Stimulated activated CD8-positive, alpha-beta memory T cell treated with anti-CD3 and anti-CD28 coated beads, Interleukin-15, amount 100 ng/mL, for 24 hours (primary cell): Measurements from ENCODE around the gene SDK1.

ENCODE experiments used
- DNase-seq: peaks from one replicate; pipeline ENCODE4 v3.0.0-alpha.2; 2020; ENCODE audit warnings: low read depth

SDK1 gene

DNA sequence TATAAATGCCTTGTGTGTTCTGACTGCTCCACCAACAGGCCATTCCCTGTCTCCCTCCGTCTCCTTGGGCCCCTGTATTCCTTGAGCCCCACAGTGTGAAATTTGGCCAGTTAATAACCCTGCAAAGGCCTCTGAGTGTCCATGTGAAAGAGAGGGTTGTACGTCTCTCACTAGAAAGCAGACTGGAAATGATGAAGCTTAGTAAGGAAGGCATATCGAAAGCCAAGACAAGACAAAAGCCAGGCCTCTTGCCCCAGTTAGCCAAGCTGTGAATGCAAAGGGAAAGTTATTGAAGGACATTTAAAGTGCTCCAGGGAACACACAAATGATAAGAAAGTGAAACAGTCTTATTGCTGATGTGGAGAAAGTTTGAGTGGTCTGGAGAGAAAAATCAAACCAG lies 680.2 kb downstream of the SDK1 start:
- DNase-seq: no peak

DNA sequence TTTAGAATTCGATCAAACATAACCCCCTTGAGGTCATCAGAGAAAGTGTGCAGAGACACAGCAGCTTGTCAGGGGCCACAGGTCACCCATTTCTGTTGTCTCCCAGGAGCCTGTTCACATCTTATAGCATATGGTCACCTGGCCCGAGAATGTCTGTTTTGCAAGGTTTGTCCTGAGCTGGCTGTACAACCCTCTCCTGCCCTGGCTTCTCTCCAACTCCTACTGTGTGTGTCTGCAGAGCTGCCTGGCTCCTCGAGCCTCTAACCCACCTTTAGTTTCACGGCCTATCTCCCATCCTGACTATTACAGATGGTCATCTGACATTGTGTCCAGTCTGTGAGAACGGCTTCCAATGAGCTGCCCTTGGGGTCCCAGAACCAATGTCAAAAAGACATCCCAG lies 683.4 kb downstream of the SDK1 start:
- no peak for DNase-seq

DNA sequence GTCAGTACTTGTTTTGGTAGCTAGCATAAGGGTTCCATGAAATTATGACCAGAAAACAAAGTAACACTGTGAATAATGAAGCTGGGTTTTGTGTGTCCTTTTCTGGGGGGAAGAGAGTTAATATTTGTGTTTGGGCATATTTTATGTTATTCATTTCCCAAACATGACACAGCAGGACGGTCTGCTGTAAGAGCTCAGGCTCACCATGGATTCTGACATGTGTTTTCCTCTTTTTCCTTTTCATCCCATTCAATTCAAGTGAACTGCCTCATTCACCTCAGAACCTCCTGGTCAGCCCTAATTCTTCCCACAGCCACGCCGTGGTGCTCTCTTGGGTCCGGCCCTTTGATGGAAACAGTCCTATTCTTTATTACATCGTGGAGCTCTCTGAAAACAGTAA lies 685.9 kb downstream of the SDK1 start:
- no peak for DNase-seq

DNA sequence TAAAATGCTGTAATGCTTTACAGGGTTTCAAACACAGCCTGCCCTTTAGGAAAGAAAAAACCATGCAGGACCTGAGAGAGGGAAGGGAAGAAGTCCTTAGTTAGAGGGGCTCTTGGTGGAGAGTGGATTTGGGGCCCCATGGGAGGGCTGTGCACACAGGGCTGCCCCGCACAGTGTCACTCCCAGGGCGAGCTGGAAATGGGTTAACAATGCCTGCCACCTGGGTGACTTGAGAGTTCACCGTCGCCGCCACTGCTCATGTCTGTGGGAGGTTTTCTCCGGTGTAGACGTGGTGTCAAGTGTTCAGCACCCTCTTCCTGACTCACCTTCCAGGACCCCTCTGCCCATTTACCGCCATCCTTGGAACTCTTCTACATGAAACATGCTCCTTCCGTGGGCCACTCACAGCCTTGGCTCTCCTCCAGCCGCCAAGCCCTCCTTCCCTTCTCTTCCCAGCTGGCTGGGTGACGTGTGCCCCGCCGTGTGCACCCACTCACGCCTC lies 686.4 kb downstream of the SDK1 start:
- DNase-seq: no peak

DNA sequence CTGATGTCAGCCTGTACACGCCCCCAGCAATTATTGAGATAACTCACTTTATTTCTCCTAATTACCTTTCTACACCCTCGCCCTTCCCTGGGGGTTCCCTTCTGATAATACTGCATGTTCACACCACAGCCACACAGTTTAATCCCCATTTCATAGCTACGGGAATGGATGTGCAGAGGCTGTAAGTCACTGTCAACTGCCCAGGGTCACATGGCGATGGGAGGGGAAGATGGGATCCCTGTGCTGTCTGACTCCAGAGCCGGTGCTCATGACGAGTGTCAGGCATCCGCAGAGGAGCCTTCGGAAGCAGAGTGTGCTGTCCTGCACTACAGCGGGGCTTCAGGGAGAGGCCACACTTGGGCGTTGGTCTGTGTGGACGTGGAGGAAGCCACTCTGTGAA lies 688.7 kb downstream of the SDK1 start:
- no peak for DNase-seq

DNA sequence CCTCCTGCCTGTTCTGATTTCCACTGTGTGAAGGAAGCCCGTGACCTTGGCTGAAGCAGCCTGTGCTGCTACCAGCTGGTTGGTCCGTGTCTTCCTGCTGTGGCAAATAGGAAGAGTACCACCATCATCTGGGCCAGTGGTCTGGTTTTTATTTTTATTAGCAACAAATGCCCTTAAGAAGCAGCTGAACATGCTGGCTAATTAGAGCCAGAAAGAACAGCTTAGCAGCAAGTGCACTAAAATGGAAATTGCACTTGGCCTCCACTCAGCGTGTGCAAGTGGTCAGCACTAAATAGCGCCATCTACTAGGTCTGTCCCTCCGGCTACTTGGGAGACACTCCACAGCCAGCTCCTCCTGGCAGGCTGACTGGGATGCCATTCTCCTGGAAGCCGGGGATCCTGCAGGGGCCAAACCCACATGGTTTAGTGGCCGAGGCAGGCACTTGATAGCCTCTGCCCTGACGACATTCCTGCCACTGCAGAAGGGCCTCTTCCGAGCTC lies 690.7 kb downstream of the SDK1 start:
- no peak for DNase-seq

DNA sequence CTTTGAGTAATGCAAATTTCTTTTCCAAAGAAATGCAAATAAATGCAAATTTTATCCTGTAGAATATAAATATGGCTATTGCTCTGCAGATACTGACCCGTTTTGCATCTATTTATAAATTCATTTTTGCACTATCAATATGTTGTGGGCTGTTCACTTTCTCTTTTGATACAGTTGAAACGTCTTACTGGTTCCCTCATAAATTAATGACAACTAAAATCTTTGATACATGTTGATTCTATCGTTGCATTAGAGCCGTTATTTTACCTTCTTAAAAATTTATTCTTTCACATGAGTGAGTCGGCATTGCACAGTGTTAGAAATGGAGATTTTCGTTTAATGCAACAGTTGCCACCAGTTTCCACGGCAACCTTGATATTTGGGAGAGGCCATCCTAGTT lies 691.8 kb downstream of the SDK1 start:
- DNase-seq: no peak

DNA sequence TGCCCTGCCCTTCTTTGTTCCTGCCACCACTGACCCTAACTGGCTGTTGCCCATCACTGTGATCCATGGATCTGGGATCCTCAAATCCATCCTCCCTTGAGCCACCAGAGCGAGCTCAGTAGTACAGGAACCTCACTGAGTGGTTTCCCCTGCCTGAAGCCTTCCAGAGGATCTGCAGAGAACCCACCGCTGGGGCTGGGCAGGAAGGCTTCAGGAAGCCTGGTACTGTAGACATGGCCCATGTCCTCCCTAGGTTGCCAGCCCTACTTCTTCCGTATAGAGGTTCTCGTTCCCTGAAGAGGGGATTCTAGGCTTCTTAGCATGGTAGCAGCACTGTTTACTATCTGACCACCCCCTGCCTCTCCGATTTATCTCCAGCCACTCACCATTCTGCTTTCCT lies 693.7 kb downstream of the SDK1 start:
- no peak for DNase-seq

DNA sequence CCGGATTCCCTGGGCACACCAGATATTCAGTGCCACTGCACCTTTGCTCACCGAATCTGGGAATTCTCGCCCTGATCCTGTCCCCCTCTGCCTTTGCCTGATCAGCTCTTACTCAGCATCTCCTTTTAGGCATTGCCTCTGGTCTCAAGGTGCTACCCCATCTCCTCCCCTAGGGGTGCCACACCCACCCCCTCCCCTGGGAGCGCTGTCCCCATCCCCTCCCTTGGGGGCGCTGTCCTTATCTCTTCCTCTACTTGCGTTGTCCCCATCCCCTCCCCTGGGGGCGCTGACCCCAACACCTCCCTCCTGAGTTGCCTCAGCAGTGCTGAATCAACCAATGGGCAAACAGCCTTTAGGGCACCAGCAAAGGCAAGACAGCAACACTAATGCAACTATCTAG lies 694.1 kb downstream of the SDK1 start:
- DNase-seq: no peak

DNA sequence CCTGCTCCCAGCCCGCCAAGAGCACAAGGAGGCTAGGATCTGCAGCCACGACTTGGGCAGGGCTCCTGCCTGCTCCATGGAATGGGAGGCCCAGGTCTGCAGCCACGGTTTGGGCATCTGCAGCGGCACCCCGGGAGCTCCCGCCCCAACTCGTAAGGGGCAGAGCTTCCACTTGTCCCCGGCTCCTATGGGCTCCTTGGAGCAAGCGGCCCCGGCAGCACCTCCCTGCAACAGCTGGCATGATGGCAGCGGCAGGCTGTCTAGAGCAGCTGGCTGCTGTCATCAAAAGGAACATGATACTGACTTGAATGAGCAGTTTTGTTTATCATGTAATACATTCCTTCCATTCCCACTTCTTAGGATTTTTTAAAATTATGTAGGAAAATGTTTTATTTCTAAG lies 697.0 kb downstream of the SDK1 start:
- no peak for DNase-seq

DNA sequence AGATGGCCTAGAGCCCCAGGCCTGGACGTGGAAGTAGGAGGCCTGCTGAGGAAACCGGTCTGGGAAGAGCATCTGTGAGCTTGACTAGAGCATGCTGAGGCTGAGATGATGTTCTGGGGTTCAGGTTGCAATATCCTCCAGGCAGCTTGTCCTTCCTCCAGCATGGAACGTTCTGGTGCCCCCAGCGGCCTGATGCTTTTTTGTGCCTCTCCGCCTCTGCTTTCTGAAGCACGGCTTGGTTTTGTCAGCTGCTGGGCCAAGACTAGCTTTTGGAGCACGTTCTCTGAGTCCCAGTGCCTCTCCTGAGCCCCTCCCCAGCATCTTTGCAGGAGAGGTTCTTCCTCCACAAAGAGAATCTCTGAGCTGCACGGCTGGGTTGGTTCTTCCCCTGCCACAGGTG lies 699.1 kb downstream of the SDK1 start:
- DNase-seq: no peak

DNA sequence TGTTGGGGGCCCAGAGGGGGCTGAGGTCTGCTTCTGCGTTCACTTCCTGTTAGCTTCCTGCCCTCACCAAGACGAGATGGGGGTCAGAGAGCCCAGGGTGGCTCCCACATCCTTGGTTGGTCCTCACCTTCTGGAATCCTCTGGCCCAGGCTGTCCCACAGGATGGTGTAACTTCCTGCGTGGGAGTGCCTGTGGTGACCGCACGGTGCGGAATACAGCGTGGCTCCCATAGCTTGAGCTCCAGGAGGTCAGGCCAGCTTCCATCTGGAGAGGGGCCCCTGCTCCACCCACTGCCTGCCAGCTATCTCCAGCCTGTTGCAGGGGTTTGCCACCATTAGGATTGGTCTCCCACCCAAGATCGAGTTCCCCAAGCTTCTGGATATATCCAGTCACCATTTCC lies 699.9 kb downstream of the SDK1 start:
- DNase-seq: no peak

DNA sequence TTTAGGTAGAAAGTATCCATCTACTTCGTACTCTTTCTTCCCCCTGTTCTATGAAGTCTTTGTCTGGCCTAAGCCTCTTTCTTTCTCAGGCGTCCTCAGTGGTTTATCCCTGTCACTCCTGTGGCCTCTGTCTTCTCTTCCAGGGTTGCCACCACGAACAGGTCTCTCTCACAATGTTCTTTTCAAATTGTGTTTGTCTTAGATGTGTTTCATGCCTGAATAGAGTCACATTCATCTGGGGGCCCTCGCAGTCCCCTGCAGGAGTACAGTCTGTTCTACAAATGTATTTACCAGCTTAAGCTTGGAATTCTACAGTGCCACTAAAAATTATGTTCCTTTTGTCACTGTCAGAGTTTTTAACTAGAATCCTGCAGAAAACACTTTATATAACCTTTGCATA lies 700.7 kb downstream of the SDK1 start:
- DNase-seq: no peak

DNA sequence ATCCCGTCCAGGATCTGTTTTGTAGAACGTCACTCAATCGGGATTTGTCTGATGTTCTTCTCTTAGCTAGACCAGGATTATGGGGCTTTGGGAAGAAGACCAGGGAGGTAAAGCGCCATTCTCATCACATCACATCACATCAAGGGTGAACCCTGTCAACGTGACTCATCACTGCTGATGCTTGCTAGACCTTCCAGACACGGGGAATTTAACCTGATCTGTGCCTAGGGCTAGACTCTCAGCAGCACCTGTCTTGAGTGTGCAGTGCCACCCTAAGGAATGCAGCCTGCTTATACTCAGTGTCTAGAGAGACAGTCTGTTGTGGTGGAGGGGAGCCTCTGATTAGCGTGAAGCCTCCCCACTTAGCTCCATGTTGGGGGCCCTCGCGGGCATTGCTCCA lies 702.5 kb downstream of the SDK1 start:
- DNase-seq: no peak

DNA sequence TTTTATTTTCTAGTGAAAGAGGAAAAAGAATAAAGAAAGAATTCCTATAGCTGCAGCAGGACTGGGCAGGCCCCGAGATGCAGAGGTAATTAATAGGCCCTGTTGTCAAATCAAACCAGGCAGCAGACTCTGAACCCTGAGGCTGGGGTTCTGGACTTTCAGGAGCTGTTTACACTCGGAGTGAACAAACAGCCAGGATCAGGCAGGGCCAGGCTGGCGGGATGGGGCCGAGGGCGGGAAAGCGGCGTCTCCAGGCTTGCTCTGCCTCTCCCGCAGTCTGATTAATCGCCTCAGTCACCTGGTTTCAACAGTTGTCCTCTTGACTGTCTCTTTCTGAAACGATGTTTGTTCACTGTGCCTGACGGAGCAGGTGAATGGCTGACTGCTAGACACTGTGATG lies 705.6 kb downstream of the SDK1 start:
- DNase-seq: no peak

DNA sequence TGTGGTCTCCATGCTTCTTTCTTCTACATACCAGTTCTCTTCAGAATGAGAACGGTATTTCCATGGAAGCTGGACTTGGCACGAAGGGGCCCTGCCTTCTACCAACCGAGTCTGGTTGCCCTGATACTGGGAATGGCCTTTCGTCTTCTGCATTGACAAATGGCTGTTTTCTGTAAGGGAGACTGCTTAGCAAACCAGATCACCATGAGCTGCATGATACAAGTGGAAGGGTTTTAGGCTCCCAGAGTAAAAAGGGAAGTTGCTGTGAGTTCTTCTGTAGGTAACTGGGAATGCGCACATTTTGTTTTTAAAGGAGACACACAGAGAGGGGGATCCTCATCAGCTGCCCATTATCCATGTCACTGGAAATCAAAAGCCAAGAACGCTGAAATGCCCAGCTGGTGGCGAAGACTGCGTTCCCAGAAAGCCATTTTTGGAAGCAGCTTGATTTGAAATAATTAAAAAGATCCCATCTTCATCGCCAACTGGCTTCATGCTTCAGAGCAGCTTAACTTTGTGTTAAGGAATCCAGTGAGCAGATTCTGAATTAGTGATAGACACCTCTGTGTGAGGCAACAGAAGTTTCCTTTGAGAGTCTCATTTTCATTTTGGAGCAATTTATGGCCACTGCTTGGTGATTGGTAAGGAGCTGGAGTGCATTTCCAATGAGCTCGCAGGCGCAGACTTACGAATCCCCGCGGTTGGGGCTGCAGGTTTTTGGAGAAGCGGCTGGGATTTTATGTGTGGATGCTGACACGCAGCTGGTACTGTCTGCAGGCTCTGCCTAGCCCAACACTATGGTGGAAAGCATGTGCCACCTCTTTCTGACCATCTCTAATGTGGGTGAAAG lies 708.4 kb downstream of the SDK1 start:
- no peak for DNase-seq

DNA sequence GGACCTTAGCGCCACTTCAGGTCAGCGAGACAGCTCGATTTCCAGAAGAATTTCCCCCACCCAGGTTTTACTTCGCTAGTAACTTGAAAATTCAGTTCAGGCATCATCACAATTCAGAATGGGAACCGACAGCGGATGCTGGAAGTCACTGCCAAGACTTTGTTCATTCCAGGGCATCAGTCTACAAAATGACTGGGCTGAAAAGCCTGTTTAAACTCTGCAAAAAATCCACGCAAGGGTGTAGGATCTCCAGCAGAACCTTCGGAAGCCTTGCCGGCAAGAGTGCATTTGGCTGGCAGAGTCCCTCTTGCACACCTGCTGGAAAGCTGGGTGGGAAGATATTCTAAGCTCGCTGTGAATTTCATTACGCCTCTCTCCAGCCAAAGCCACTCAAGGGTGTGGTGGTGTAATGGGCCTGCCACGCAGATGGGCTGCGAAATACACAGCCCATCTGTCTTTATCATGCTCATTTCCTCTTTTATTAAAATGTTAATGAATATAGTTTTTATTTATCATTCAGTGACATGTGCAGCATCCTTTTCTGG lies 709.1 kb downstream of the SDK1 start:
- DNase-seq: no peak

DNA sequence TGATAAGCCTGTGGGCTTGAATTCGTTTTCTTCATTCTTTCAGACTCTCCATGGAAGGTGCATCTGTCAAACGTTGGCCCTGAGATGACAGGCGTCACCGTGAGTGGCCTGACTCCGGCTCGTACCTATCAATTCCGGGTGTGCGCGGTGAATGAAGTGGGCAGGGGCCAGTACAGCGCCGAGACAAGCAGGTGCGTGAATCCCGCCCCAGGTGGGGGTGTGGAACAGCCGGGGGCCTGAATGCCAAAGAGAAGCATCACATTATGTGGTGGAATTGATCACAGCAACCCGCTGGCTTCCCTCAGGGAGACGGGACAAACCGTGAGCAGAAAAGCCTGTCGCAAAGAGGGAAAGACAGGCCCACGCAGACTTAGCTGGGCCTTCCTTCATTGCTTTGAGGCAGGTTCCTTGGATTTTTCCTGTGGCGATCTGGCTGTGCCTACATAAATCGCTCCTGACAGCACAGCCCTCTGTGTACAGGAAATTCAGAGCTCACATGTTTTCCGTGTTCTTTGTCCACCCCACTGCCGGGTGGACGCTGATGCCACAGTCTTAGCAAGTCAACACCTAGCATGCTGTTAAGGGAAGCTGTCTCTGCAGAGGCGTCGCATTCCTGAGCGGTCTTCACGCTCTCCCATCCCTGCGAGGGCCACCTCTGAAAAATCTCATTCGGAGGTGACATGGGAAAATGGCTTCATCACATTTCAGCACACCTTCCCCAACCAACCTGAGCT lies 710.0 kb downstream of the SDK1 start:
- no peak for DNase-seq

DNA sequence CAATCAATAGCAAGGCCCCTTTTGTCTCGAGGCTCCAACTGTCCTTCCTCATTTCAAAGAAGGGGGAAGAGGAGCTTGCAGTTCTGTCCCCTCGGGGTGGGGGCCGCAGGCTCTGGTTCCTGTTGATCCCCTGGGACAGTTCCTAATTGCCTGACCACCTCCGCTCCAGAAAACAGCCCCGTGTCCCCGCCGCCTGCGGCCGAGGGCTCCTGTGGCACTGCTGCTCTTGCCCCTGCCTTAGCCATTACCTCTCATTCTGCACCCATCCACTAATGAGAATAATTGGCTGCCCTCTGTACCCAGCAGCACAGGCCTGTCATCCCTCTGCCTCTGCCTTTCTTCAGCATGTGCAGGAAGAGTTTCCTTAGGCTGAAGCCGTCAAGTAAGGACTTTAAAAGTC lies 712.7 kb downstream of the SDK1 start:
- no peak for DNase-seq

DNA sequence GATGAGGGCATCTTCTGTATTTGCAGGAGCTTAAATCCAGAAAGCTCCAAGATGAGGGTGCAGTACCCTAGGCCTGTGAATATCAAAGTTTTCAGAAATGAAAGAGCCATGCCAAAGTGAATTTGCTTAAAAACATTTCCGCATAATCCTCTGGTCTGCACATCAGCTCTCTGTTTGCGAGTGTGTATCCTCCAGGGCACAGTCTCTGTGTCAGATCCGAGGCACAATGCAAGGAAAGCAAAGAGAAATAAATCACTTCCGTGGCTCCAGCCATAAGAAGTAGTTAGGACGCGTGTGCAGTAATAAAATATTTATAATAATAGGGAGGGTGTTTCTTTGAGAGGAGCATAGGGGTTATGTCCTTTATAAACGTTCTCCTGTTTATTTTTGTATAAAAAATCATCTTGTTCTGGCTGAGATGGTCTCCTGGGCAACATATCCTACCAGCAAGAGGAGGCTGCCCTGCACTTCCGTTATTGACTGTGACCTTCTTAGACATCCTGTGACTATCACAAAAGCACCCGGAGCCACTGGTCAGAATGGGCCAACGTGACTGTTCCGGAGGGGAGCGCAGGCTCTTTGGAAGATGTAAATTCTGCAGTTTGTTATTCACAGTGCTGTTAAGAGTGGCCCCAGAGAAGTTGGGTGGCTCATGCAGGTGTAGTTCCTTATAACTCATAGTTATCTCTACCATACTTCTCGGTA lies 713.4 kb downstream of the SDK1 start:
- no peak for DNase-seq

DNA sequence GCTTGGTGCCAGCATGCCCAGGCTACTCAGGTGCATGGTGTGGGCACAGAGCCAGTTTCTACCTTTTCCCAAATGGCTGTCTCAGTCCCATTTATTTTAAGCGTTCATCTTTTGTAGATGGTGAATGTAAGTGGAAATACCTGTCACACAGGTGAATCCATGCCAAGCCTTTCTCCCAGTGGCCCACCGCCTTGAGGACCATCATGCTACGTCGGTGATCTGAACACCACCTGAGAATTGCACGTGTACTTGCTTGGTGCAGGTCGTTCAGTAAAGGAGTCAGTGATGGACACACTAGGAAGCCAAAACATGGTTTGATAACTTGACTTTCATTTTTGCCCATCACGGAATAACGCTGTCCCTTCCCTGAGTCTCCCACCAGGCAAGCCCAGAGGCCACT lies 714.3 kb downstream of the SDK1 start:
- no peak for DNase-seq

DNA sequence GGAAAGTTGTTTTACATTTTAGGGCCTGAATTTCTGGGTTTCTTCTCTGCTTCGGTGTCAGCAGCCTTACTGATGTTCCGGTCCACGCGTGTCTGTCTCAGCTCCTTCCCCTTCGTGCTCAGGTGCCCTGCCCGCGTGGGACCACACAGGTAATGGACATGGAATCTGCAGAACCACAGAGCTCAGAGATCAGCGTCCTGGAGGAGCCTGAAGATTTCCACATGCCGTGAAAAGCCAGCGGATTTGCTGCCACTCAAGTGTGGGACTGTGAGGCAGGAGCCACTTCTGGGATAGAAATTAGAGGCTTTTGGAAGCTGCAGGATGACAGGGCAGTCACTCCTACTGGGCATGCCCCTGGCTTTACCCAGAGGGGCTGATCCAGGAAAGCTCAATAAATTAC lies 714.9 kb downstream of the SDK1 start:
- DNase-seq: no peak
